Measurements from ENCODE around the gene ST3GAL2.

- no peak for TF ChIP-seq CTCF (IDR thresholded peaks at IDR 0.05; ENCODE audit: insufficient read depth, low read length)
- TF ChIP-seq REST (IDR thresholded peaks at IDR 0.05; ENCODE audit: insufficient replicate concordance, low read depth) = no peak
- no peak for TF ChIP-seq POLR2AphosphoS5 (IDR thresholded peaks at IDR 0.05; ENCODE audit: low read depth)
- no peak for TF ChIP-seq GABPA (IDR thresholded peaks at IDR 0.05; ENCODE audit: low read depth)
Observed at GRCh38 chr16:70359552-70359951, 79.3 kb downstream of the ST3GAL2 start.

Data from HL-60 (cell line).